AG09319 (cell line): ENCODE results near the gene COTL1.

Source experiments
- DNase-seq: peaks from one replicate; pipeline ENCODE4 v3.0.0-alpha.2; 2010; ENCODE audit warnings: low read depth; ENCODE audit errors: extremely low read depth
- TF ChIP-seq, protein P1 (sequence below): IDR thresholded peaks from 2 replicates; pipeline ENCODE4 v1.5.1; 2011; ENCODE audit warnings: low read depth, mild to moderate bottlenecking, inconsistent platforms, low read length, moderate library complexity

The COTL1 gene

DNA sequence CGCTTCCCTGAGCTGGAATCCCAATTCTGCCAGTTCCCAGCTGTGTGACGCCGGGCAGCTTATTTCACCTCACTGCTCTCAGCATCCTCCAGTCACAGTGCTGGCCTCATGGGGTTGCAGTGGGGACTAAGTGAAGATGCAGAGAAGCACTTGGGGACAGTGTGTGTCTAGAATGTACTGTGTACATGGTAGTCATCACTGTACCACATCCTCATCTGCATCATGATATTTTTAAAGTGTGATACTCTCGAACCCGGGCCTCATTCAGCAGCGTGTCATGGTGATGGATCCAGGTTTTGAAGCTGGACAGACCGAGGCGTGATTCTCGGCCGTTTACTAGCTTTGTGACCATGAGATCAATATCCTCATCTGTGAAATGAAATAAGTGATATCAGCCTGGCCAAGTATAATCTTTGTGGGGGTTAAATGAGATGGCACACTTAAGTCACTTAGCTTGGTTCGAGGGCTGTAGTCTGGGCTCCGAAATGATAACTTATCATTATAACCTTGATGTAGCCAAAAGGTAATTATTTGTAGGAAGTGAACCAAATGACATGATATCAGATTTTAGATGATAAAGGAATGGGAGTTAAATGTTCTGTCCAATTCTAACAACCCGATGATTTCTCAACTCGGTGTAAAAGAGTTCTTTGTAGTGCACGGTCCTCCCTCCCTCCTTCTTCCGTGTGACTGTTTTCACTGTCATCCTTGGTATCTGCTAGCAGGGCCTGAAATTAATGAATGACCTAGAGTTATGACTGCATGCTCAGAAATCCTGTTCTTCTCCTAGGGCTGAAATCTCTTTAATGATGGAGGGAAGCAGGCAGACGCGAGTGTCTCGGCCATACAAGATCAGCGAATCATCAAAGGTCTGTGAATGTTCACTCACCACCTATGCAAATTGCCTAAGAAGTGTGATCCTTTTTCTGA is 32.4 kb upstream of the COTL1 start:
- TF ChIP-seq, protein P1, sequence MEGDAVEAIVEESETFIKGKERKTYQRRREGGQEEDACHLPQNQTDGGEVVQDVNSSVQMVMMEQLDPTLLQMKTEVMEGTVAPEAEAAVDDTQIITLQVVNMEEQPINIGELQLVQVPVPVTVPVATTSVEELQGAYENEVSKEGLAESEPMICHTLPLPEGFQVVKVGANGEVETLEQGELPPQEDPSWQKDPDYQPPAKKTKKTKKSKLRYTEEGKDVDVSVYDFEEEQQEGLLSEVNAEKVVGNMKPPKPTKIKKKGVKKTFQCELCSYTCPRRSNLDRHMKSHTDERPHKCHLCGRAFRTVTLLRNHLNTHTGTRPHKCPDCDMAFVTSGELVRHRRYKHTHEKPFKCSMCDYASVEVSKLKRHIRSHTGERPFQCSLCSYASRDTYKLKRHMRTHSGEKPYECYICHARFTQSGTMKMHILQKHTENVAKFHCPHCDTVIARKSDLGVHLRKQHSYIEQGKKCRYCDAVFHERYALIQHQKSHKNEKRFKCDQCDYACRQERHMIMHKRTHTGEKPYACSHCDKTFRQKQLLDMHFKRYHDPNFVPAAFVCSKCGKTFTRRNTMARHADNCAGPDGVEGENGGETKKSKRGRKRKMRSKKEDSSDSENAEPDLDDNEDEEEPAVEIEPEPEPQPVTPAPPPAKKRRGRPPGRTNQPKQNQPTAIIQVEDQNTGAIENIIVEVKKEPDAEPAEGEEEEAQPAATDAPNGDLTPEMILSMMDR = no peak
- no peak for DNase-seq

DNA sequence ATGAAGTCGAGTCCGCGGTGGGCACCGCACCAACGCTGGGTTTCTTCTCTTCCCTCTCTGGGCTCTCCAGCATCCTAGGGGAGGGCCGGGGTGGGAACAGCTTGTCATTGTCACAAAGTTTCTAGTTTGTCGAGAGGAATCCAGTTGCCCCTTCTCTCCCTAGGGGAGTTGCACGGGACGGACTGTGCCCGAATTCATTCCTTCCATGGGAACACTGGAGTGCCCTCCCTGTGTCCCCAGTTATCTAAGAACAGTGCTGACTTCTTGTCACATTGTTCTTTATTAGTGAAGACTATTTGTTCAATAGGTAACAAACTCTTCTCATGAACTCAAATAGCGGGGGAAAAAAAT is 31.6 kb upstream of the COTL1 start:
- DNase-seq = no peak
- TF ChIP-seq, protein P1 = no peak

DNA sequence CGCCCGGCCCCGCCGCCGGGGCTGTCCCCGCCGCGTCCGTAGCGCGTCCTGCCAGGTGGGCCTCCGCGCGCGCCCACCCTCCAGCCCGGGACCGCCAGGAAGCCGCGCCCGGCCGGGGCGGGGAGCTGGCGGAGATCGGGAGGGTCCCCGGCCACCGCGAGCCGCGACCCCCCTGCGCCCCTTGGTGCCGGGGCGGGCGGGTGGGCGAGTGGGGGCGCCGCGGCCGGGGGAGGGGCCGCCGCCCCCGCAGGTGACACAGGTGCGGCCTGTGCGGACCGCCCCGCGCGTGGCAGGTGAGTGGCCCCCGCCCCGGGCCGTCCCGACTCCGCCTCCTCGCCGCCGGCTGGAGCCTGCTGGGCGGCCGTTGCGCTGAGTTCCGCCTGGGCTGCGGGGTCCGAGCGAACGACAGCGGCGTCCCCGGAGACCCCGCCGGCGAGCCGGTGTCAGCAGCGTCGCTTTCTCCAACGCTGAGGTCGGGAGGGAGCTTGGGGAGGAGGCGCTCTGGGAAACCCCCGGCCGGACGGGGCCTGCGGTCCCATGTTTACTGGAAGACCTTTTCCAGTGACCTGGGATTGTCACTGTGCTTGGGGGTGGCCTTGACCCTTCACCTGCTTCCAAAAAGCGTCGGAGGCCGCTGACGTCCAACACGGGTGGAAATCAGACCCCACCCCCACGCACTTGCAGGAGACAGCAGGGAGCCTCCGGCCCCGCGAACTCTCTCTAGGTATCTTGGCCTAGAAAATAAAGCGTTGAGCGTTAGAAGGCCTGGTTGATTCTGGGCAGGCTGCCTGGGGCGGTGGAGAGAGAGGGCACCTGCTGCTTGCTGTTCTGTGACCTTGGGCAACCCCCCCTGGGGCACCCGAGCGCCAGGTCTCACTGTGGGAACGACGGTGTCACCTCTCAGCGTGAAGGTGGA is 31.0 kb upstream of the COTL1 start:
- TF ChIP-seq, protein P1 = no peak
- DNase-seq = no peak

DNA sequence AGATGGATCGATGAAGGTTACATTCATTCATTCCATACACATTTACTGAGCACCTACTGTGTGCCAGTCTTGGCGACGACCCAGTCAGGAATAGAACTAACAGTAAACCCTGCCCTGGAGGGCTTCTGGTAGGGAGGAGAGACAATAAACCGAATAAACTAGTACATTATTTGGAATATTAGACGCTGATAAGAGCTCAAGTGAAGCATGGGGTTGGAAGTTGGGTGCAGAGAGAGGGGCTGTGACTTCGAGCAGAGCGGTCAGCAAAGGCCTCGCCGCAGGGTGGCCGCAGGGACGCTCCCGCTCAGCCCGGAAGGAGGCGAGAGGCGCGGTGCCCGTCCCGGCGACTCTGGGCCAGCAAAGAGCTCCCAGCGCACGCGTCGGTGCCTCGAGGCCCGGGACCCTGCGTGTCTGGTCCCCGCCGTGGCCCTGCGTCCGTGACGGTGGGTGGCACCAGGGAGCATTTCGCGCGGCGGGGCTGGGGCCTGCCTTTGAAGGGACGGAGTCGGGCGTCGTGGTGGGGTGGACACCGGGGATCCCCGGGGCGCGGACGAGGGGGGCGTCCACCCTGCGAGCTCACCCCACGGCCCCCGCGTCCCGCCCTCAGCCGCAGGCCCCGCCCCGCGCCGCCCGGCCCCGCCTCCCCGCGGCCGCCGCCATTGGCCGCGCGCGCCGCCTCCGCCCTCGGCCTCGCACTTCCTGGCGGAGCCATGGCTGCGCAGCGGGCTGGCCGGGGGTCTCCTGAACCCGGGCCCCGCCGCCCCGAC is 30.1 kb upstream of the COTL1 start, which contains the start of gene KLHL36:
KLHL36 (plus strand) TSS at position 684 of the 767 bp plus-strand sequence. CDS start 2,357 bp downstream, outside the sequence.
- TF ChIP-seq, protein P1 = no peak
- no peak for DNase-seq

DNA sequence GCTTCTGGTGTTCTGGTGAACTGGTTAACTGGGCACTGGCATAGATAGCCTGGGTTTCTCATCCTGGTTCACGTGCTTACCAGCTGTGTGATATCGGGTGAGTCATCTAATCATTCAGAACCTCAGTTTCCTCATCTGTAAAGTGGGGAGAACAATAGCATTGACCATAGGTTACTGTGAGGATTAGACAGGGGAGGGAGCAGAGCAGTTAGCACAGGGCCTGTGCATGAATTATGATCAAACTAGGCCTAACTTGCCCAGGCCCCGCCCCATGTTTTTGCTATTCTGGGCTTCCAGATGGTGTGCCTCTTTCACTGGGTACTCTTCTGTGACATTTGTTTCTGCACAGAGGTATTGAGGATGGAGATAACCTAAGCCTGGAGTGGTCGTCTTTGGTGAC is 25.8 kb upstream of the COTL1 start:
- DNase-seq = no peak
- TF ChIP-seq, protein P1 = no peak

DNA sequence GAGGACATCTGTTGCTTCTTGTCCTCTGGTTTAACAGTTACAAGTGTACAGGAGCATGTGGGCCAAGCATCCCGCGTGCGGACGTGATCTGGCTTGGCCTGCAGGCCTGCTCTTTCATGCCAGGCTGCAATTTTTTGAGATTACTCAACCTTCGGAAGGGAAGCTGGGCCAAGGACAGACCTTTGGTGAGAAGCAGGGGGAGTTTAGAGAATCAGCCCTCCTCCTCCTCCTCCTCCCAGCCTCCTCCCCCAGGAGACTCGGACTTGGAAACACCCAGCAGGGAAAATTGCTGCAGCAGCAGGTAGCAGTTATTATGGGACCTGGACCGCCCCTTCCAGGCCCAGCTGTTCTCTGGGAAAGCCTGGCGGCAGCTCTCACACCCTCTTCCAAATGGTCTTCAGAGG is 25.3 kb upstream of the COTL1 start:
- DNase-seq = peak; percentile 87

More for the DNA sequence above, 25.3 kb upstream of the COTL1 start:
- TF ChIP-seq, protein P1 = no peak
